Peyer's patch (tissue), 4 donors: Measurements from ENCODE around the gene KANSL1. TPM values are rescaled to one million over a fixed set of nuclear protein-coding genes. Genes with fewer than 3 reads are reported as not detected.
"Not testable (repeated sequence)": the region's sequence is repeated elsewhere in the genome, so short reads cannot be mapped to it uniquely, and the experiment has no call there.

Experiments
- DNase-seq, 3 donors: peaks; one replicate each; pipeline ENCODE4 v3.0.0-alpha.2; 2017 to 2019
- H3K27ac ChIP-seq, 4 donors: fragments of 200-600 bp; sonication (generic); one replicate each; pipeline ENCODE4 v1.5.1; 2016 to 2019
- H3K27me3 ChIP-seq, 2 donors: fragments of 200-600 bp; sonication (generic); one replicate each; pipeline ENCODE4 v1.5.1; 2019
- H3K36me3 ChIP-seq, 3 donors: fragments of 200-600 bp; sonication (generic); one replicate each; pipeline ENCODE4 v1.5.1; 2016 to 2019
- H3K4me1 ChIP-seq, 4 donors: fragments of 200-600 bp; sonication (generic); one replicate each; pipeline ENCODE4 v1.5.1; 2016 to 2019
- H3K4me3 ChIP-seq, 4 donors: fragments of 200-600 bp; sonication (generic); 1 replicate in 3 of 4; 2 replicates in 1 of 4; pipeline ENCODE4 v1.5.1; 2016 to 2019; ENCODE audit warnings: mild to moderate bottlenecking in 1 of 4
- H3K9me3 ChIP-seq, 4 donors: fragments of 200-600 bp; sonication (generic); one replicate each; pipeline ENCODE4 v1.5.1; 2016 to 2019; ENCODE audit warnings: mild to moderate bottlenecking in 1 of 4
- CTCF ChIP-seq, 6 experiments: fragments of 450-650 bp in 4 of 6; fragments of 200-600 bp in 2 of 6; sonication (generic) in 1 of 6; IDR thresholded peaks; one replicate each; pipeline ENCODE4 v1.5.1; 2017 to 2019; ENCODE audit warnings: antibody characterized with exemption in 6 of 6, mild to moderate bottlenecking in 3 of 6, moderate library complexity in 1 of 6
- POLR2A ChIP-seq, 2 donors: fragments of 450-650 bp; IDR thresholded peaks; one replicate each; pipeline ENCODE4 v1.5.1; 2017; ENCODE audit warnings: antibody characterized with exemption in 2 of 2, mild to moderate bottlenecking in 2 of 2, moderate library complexity in 2 of 2
- total RNA-seq, 4 donors: library from RNA; depleted of rRNA; stranded (reverse); fragments of >200 nt; gene quantifications; one replicate each; pipeline ENCODE4 v1.1.0, GENCODE V29; 2016

KANSL1 gene
- total RNA-seq, 4 donors from 2014 or later: 97.6 to 328 (median 141) TPM

GRCh38 chr17:46108550-46109110 is 84.6 kb downstream of the KANSL1 start:
- no peaks in the 10 kb centered on the region for H3K27me3 ChIP-seq
- no peaks in the 10 kb centered on the region for H3K9me3 ChIP-seq
- no peak overlapping the region for H3K4me3 ChIP-seq
- H3K27ac ChIP-seq: no peak overlapping the region
- H3K4me1 ChIP-seq: peaks cover 0 to 28% (median 0%) of the 10 kb centered on the region in 4 donors
- DNase-seq: no peak
- no peaks in the 10 kb centered on the region for H3K36me3 ChIP-seq
- TF ChIP-seq POLR2A (IDR thresholded peaks at IDR 0.05) (no peak), CTCF (IDR thresholded peaks at IDR 0.05) (no peak)

- peaks cover 0 to 31% (median 0%) of the 10 kb centered on the region in 4 donors for H3K4me1 ChIP-seq
- H3K27ac ChIP-seq: no peak overlapping the region
- H3K27me3 ChIP-seq: no peaks in the 10 kb centered on the region
- no peak overlapping the region for H3K4me3 ChIP-seq
- no peak for TF ChIP-seq POLR2A (IDR thresholded peaks at IDR 0.05)
- no peak for TF ChIP-seq CTCF (IDR thresholded peaks at IDR 0.05)
- no peaks in the 10 kb centered on the region for H3K36me3 ChIP-seq
- H3K9me3 ChIP-seq: no peaks in the 10 kb centered on the region
- no peak for DNase-seq
These were observed 85.1 kb downstream of the KANSL1 start for GRCh38 chr17:46108120-46108519.

GRCh38 chr17:46106966-46107644 is 86.1 kb downstream of the KANSL1 start:
- Histone ChIP-seq H3K27ac (no peak overlapping the region), H3K4me1 (peaks cover 0 to 38% (median 2%) of the 10 kb centered on the region in 4 donors), H3K27me3 (no peaks in the 10 kb centered on the region), H3K4me3 (no peak overlapping the region), H3K9me3 (no peaks in the 10 kb centered on the region), H3K36me3 (no peaks in the 10 kb centered on the region)
- no peak for DNase-seq
- TF ChIP-seq CTCF (IDR thresholded peaks at IDR 0.05) (no peak), POLR2A (IDR thresholded peaks at IDR 0.05) (no peak)

- not testable (repeated sequence) for H3K27me3 ChIP-seq, H3K27ac ChIP-seq, H3K36me3 ChIP-seq, H3K4me3 ChIP-seq, H3K9me3 ChIP-seq, DNase-seq
- H3K4me1 ChIP-seq: peaks cover 0 to 32% (median 2%) of the 10 kb centered on the region in 4 donors
These were observed 90.4 kb downstream of the KANSL1 start for GRCh38 chr17:46102806-46103205.

GRCh38 chr17:46101785-46102617 is 91.2 kb downstream of the KANSL1 start:
- not testable (repeated sequence) for H3K36me3 ChIP-seq, H3K9me3 ChIP-seq, H3K4me3 ChIP-seq, H3K27me3 ChIP-seq, DNase-seq, H3K27ac ChIP-seq
- peaks cover 0 to 29% (median 2%) of the 10 kb centered on the region in 4 donors for H3K4me1 ChIP-seq

- H3K27me3 ChIP-seq: no peaks in the 10 kb centered on the region
- no peak for DNase-seq
- no peak overlapping the region for H3K27ac ChIP-seq
- no peak overlapping the region for H3K4me3 ChIP-seq
- H3K4me1 ChIP-seq: peaks cover 0 to 29% (median 2%) of the 10 kb centered on the region in 4 donors
- H3K36me3 ChIP-seq: no peaks in the 10 kb centered on the region
- H3K9me3 ChIP-seq: no peaks in the 10 kb centered on the region
- no peak for TF ChIP-seq CTCF (IDR thresholded peaks at IDR 0.05)
- TF ChIP-seq POLR2A (IDR thresholded peaks at IDR 0.05): no peak
These were observed 92.6 kb downstream of the KANSL1 start for GRCh38 chr17:46100590-46100989.
